Stimulated activated CD8-positive, alpha-beta memory T cell treated with anti-CD3 and anti-CD28 coated beads, Interleukin-4, amount 100 ng/mL, for 4 hours (primary cell): ENCODE measurements around the gene TUBB1.
A peak's percentile ranks its signal among the peaks of the same experiment; 100 is the strongest.
"Not testable (repeated sequence)": the region's sequence is repeated elsewhere in the genome, so short reads cannot be mapped to it uniquely, and the experiment has no call there.

ENCODE experiments used
- DNase-seq, 2 donors: peaks; one replicate each; pipeline ENCODE4 v3.0.0-alpha.2; 2020; ENCODE audit warnings: low read depth in 2 of 2, low spot score in 1 of 2

TUBB1 gene

GRCh38 chr20:59019217-59019616 is at the start of gene TUBB1:
Gene TUBB1, plus strand, starts transcription at chr20:59019429. Its CDS starts 94 bp downstream, at chr20:59019523.
- DNase-seq, result no peak

GRCh38 chr20:58969439-58969838 is 49.8 kb upstream of the TUBB1 start:
- DNase-seq, result no peak

GRCh38 chr20:58970146-58970545 is 49.1 kb upstream of the TUBB1 start:
- DNase-seq, result no peak

- no peak for DNase-seq
Observed at GRCh38 chr20:58971429-58971828, 47.8 kb upstream of the TUBB1 start.

- no peak for DNase-seq
Observed at GRCh38 chr20:58973179-58973578, 46.0 kb upstream of the TUBB1 start.

GRCh38 chr20:58973866-58974265 is 45.4 kb upstream of the TUBB1 start:
- DNase-seq, result no peak

GRCh38 chr20:58975353-58975752 is 43.9 kb upstream of the TUBB1 start:
- no peak for DNase-seq

GRCh38 chr20:58976061-58976730 is 43.0 kb upstream of the TUBB1 start:
- no peak for DNase-seq

GRCh38 chr20:58978351-58979190 is 40.7 kb upstream of the TUBB1 start:
- no peak for DNase-seq

- peak; percentile 65 to 72 for DNase-seq
Observed at GRCh38 chr20:58980711-58981627, 38.3 kb upstream of the TUBB1 start, which contains the start of gene NELFCD. Gene NELFCD, plus strand, starts transcription at chr20:58981256. Its CDS starts 54 bp downstream, at chr20:58981310.

- DNase-seq, result no peak
Observed at GRCh38 chr20:58981628-58982364, 37.4 kb upstream of the TUBB1 start.

GRCh38 chr20:58982406-58983114 is 36.7 kb upstream of the TUBB1 start:
- DNase-seq, result no peak

- DNase-seq, result not testable (repeated sequence)
Observed at GRCh38 chr20:58983115-58983468, 36.1 kb upstream of the TUBB1 start.

GRCh38 chr20:58984691-58985090 is 34.5 kb upstream of the TUBB1 start:
- no peak for DNase-seq

GRCh38 chr20:58985656-58986055 is 33.6 kb upstream of the TUBB1 start:
- no peak for DNase-seq

GRCh38 chr20:58986286-58986967 is 32.8 kb upstream of the TUBB1 start:
- no peak for DNase-seq

- DNase-seq, result no peak
Observed at GRCh38 chr20:58986968-58987517, 32.2 kb upstream of the TUBB1 start.

GRCh38 chr20:58987790-58988564 is 31.3 kb upstream of the TUBB1 start:
- DNase-seq, result no peak

- no peak for DNase-seq
Observed at GRCh38 chr20:58988565-58988882, 30.7 kb upstream of the TUBB1 start.
